ENCODE results near the gene SLC15A1. TPM values are rescaled to one million over a fixed set of nuclear protein-coding genes. Genes with fewer than 3 reads are reported as not detected.
A peak's percentile ranks its signal among the peaks of the same experiment; 100 is the strongest.
"Not testable (repeated sequence)": the region's sequence is repeated elsewhere in the genome, so short reads cannot be mapped to it uniquely, and the experiment has no call there.

The SLC15A1 gene
- total and polyA plus RNA-seq, 4 donors: 5.8 to 19.7 (median 11.6) TPM

- TF ChIP-seq, protein P1, sequence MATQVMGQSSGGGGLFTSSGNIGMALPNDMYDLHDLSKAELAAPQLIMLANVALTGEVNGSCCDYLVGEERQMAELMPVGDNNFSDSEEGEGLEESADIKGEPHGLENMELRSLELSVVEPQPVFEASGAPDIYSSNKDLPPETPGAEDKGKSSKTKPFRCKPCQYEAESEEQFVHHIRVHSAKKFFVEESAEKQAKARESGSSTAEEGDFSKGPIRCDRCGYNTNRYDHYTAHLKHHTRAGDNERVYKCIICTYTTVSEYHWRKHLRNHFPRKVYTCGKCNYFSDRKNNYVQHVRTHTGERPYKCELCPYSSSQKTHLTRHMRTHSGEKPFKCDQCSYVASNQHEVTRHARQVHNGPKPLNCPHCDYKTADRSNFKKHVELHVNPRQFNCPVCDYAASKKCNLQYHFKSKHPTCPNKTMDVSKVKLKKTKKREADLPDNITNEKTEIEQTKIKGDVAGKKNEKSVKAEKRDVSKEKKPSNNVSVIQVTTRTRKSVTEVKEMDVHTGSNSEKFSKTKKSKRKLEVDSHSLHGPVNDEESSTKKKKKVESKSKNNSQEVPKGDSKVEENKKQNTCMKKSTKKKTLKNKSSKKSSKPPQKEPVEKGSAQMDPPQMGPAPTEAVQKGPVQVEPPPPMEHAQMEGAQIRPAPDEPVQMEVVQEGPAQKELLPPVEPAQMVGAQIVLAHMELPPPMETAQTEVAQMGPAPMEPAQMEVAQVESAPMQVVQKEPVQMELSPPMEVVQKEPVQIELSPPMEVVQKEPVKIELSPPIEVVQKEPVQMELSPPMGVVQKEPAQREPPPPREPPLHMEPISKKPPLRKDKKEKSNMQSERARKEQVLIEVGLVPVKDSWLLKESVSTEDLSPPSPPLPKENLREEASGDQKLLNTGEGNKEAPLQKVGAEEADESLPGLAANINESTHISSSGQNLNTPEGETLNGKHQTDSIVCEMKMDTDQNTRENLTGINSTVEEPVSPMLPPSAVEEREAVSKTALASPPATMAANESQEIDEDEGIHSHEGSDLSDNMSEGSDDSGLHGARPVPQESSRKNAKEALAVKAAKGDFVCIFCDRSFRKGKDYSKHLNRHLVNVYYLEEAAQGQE (IDR thresholded peaks at IDR 0.05): peak; percentile 27
- TF ChIP-seq NR2F2 (IDR thresholded peaks at IDR 0.05) (no peak), RXRA (IDR thresholded peaks at IDR 0.05) (peak; percentile 73 to 85), YY1 (IDR thresholded peaks at IDR 0.05) (peak; percentile 14), HNF4G (IDR thresholded peaks at IDR 0.05) (peak; percentile 48), EGR1 (IDR thresholded peaks at IDR 0.05; ENCODE audit: low read depth in 2 of 2) (no peak), SP1 (IDR thresholded peaks at IDR 0.05) (peak; percentile 35), JUND (IDR thresholded peaks at IDR 0.05) (peak in 1 of 2 donors; percentile 47), FOXA1 (IDR thresholded peaks at IDR 0.05) (peak; percentile 36), HNF4A (conservative IDR thresholded peaks at IDR 0.05) (peak; percentile 92 to 93), GABPA (IDR thresholded peaks at IDR 0.05 in 1 of 2, conservative IDR thresholded peaks at IDR 0.05 in 1 of 2) (no peak), FOXA2 (IDR thresholded peaks at IDR 0.05) (peak; percentile 52), ATF3 (IDR thresholded peaks at IDR 0.05) (no peak), RAD21 (IDR thresholded peaks at IDR 0.05) (peak in 1 of 2 donors; percentile 32), MAX (IDR thresholded peaks at IDR 0.05) (peak; percentile 43)
- no peaks in the 10 kb centered on the region for H3K27me3 ChIP-seq (ENCODE audit: control insufficient read depth in 4 of 4, insufficient read depth in 4 of 4, low read length in 3 of 4)
- no peak overlapping the region for H3K9ac ChIP-seq (ENCODE audit: low read depth in 1 of 2, low read length in 2 of 2)
- H3K4me3 ChIP-seq (ENCODE audit: low read depth in 1 of 3, low read length in 3 of 3): no peak overlapping the region
- WGBS: 39% methylated on average over 9 of the region's 9 CpGs
- no peaks in the 10 kb centered on the region for H3K9me3 ChIP-seq (ENCODE audit: control insufficient read depth in 4 of 4, low read length in 3 of 4)
- H3K36me3 ChIP-seq (ENCODE audit: control insufficient read depth in 4 of 4, insufficient read depth in 3 of 4, low read depth in 1 of 4, low read length in 3 of 4): no peaks in the 10 kb centered on the region
- no peak for DNase-seq (ENCODE audit: low spot score)
- peak overlapping the region in 1 of 2 donors; percentile 33 for H3K27ac ChIP-seq (ENCODE audit: low read depth in 1 of 2, low read length in 2 of 2)
- H3K4me1 ChIP-seq (ENCODE audit: control insufficient read depth in 4 of 4, insufficient read depth in 4 of 4, low read length in 3 of 4): peaks cover 3 to 36% (median 21%) of the 10 kb centered on the region in 4 donors
These were observed 3.3 kb upstream of the SLC15A1 start for GRCh38 chr13:98755729-98756128.

GRCh38 chr13:98755116-98755515 lies 2.6 kb upstream of the SLC15A1 start:
- Histone ChIP-seq H3K9me3 (ENCODE audit: control insufficient read depth in 4 of 4, low read length in 3 of 4) (no peaks in the 10 kb centered on the region), H3K27ac (ENCODE audit: low read depth in 1 of 2, low read length in 2 of 2) (peak overlapping the region in 1 of 2 donors; percentile 33), H3K36me3 (ENCODE audit: control insufficient read depth in 4 of 4, insufficient read depth in 3 of 4, low read depth in 1 of 4, low read length in 3 of 4) (no peaks in the 10 kb centered on the region), H3K9ac (ENCODE audit: low read depth in 1 of 2, low read length in 2 of 2) (no peak overlapping the region), H3K4me3 (ENCODE audit: low read depth in 1 of 3, low read length in 3 of 3) (no peak overlapping the region), H3K27me3 (ENCODE audit: control insufficient read depth in 4 of 4, insufficient read depth in 4 of 4, low read length in 3 of 4) (no peaks in the 10 kb centered on the region), H3K4me1 (ENCODE audit: control insufficient read depth in 4 of 4, insufficient read depth in 4 of 4, low read length in 3 of 4) (peaks cover 3 to 30% (median 18%) of the 10 kb centered on the region in 4 donors)
- WGBS: 56% methylated on average over 2 of the region's 2 CpGs
- TF ChIP-seq HNF4G (IDR thresholded peaks at IDR 0.05): no peak
- no peak for TF ChIP-seq ZBTB33 (IDR thresholded peaks at IDR 0.05)
- TF ChIP-seq RXRA (IDR thresholded peaks at IDR 0.05): no peak
- TF ChIP-seq MAX (IDR thresholded peaks at IDR 0.05): no peak
- TF ChIP-seq NR2F2 (IDR thresholded peaks at IDR 0.05): no peak
- no peak for TF ChIP-seq RAD21 (IDR thresholded peaks at IDR 0.05)
- TF ChIP-seq SP1 (IDR thresholded peaks at IDR 0.05): no peak
- no peak for DNase-seq (ENCODE audit: low spot score)

DNA sequence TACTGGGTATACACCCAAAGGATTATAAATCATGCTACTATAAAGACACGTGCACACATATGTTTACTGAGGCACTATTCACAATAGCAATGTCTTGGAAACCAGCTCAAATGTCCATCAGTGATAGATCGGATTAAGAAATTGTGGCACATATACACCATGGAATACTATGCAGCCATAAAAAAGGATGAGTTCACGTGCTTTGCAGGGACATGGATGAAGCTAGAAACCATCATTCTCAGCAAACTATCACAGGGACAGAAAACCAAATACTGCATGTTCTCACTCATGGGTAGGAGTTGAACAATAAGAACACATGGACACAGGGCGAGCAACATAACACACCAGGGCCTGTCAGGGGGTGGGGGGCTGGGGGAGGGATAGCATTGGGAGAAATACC lies 2.0 kb upstream of the SLC15A1 start:
- H3K27me3 ChIP-seq (ENCODE audit: control insufficient read depth in 4 of 4, insufficient read depth in 4 of 4, low read length in 3 of 4); H3K27ac ChIP-seq (ENCODE audit: low read depth in 1 of 2, low read length in 2 of 2); H3K9me3 ChIP-seq (ENCODE audit: control insufficient read depth in 4 of 4, low read length in 3 of 4); DNase-seq (ENCODE audit: low spot score); H3K9ac ChIP-seq (ENCODE audit: low read depth in 1 of 2, low read length in 2 of 2); H3K36me3 ChIP-seq (ENCODE audit: control insufficient read depth in 4 of 4, insufficient read depth in 3 of 4, low read depth in 1 of 4, low read length in 3 of 4); H3K4me3 ChIP-seq (ENCODE audit: low read depth in 1 of 3, low read length in 3 of 3): not testable (repeated sequence)
- H3K4me1 ChIP-seq (ENCODE audit: control insufficient read depth in 4 of 4, insufficient read depth in 4 of 4, low read length in 3 of 4): peaks cover 3 to 25% (median 15%) of the 10 kb centered on the region in 4 donors
- WGBS: 92% methylated on average over 4 of the region's 4 CpGs

Measured in liver (tissue), 9 donors.